B cell (primary cell): Measurements from ENCODE around the gene SLU7.

Experiments used
- CTCF ChIP-seq: fragments of 200-600 bp; IDR thresholded peaks from one replicate; pipeline ENCODE4 v1.8.0; 2022; ENCODE audit warnings: antibody characterized with exemption, mild to moderate bottlenecking
- EZH2 ChIP-seq: IDR thresholded peaks from 2 replicates; pipeline ENCODE4 v1.6.1; 2012; ENCODE audit warnings: borderline replicate concordance, low read depth, mild to moderate bottlenecking, moderate library complexity, low read length; ENCODE audit not compliant: insufficient read depth, poor library complexity, severe bottlenecking

- TF ChIP-seq EZH2 (no peak), CTCF (no peak)
These were observed 59.1 kb downstream of the SLU7 start for GRCh38 chr5:160359816-160360215.
